GM06990 (cell line): ENCODE data around the gene CXCL17.
A peak's percentile ranks its signal among the peaks of the same experiment; 100 is the strongest.

Experiments
- DNase-seq: peaks from one replicate; pipeline ENCODE4 v3.0.0-alpha.2; 2011; ENCODE audit not compliant: insufficient read length; ENCODE audit errors: extremely low read depth
- H3K27me3 ChIP-seq: replicated peaks from 2 replicates; pipeline ENCODE4 v1.6.0; 2011; ENCODE audit warnings: low read length; ENCODE audit not compliant: control insufficient read depth, insufficient read depth
- H3K36me3 ChIP-seq: 2 replicates; pipeline ENCODE4 v1.5.1; 2011; ENCODE audit warnings: low read length; ENCODE audit not compliant: control insufficient read depth, insufficient read depth
- H3K4me3 ChIP-seq: replicated peaks from 2 replicates; pipeline ENCODE4 v1.5.1; 2011; ENCODE audit warnings: low read depth, mild to moderate bottlenecking, control low read depth, low read length
- TF ChIP-seq, protein P1 (sequence below): IDR thresholded peaks from 2 replicates; pipeline ENCODE4 v1.5.1; 2011; ENCODE audit warnings: low read length, control low read depth, mild to moderate bottlenecking, inconsistent platforms; ENCODE audit not compliant: insufficient read depth, poor library complexity, severe bottlenecking

The CXCL17 gene

DNA sequence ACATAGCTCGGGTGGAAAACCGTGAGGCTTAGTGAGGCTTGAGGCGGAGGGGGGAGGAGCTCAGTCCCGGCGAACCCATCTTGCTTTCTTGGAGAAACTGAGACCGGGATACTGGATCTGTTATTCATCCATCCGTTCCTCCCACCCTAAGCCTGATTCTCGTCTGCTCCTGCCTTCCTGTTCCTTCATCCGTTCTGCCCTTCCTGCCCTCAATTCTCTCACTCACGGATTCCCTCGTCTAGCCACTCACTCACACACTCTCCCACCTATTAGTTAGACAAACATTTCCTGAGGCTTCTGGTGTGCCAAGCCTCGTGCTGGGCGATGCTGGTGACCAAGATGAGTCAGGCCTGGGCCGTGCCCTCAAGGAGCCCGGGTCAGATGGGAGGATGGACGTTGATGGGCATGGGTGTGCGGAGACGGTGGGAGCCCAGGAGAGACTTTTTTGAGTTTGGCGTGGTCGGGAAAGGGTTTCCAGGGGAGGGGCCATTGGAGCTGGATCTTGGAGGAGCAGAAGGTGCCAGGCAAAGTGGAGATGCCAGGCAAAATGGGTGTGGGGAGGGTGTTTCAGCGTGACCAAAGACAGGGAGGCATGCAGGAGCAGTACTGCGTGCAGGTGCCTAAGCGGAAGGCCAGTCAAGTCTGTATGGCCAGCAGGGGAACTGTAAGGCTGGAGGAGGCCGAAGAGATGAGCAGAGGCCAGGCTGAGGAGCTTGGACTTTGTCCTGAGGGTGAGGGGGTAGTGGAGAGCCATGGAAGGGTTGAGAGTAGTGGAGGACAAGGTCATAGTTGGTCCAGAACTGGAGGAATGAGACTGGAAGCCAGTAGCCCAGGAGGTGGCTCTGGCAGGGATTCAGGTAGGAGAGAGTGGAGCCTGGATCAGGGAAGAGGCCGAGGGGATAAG lies 45.2 kb downstream of the CXCL17 start:
- no peak for DNase-seq
- Histone ChIP-seq H3K4me3 (peak overlapping the region; percentile 79), H3K36me3 (no peaks in the 10 kb centered on the region), H3K27me3 (no peaks in the 10 kb centered on the region)
- TF ChIP-seq, protein P1, sequence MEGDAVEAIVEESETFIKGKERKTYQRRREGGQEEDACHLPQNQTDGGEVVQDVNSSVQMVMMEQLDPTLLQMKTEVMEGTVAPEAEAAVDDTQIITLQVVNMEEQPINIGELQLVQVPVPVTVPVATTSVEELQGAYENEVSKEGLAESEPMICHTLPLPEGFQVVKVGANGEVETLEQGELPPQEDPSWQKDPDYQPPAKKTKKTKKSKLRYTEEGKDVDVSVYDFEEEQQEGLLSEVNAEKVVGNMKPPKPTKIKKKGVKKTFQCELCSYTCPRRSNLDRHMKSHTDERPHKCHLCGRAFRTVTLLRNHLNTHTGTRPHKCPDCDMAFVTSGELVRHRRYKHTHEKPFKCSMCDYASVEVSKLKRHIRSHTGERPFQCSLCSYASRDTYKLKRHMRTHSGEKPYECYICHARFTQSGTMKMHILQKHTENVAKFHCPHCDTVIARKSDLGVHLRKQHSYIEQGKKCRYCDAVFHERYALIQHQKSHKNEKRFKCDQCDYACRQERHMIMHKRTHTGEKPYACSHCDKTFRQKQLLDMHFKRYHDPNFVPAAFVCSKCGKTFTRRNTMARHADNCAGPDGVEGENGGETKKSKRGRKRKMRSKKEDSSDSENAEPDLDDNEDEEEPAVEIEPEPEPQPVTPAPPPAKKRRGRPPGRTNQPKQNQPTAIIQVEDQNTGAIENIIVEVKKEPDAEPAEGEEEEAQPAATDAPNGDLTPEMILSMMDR, result no peak

DNA sequence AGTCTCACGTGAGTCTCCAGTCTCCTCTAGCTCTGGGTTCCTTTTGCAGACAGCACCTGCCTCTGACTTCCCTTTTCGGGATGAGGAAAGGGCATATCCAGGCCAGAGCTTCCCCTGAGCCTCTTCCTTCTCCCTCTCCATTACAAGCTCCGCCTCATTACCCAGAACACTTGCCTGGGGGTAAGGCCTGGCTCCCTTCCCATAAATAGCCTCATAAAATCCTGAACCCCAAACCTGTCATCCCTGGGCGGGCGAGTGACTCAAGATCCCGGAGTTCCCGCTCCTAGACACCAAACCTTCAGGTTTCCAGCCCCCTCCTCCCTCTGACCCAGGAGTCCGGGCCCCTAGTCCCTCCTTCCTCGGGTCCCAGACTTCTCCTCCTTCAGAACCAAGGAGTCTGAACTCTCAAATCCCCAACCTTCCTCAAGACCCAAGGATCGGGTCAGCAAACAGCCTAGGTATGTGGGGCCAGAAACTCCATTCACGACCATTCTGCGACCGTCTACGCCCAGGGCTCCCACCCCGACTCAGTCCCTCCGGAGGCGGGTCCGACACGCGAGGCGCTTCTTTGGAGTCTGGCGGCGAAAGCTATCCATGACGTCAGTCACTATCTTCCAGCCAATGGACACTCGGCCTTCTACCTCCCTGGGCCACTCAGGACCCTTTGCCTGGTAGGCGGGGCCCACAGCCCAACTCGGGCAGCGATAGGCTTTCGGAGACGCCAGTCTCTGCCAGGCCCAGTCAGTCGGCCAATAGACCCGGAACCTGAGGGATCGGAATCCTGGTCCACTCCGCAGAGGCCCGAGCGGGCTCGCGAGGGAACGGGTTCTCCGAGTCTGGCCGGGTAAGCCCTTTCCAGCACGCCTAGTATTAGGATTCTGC lies 46.1 kb downstream of the CXCL17 start:
- Histone ChIP-seq H3K4me3 (peak overlapping the region; percentile 79), H3K36me3 (no peaks in the 10 kb centered on the region), H3K27me3 (no peaks in the 10 kb centered on the region)
- TF ChIP-seq, protein P1, result no peak
- DNase-seq, result peak; percentile 99

DNA sequence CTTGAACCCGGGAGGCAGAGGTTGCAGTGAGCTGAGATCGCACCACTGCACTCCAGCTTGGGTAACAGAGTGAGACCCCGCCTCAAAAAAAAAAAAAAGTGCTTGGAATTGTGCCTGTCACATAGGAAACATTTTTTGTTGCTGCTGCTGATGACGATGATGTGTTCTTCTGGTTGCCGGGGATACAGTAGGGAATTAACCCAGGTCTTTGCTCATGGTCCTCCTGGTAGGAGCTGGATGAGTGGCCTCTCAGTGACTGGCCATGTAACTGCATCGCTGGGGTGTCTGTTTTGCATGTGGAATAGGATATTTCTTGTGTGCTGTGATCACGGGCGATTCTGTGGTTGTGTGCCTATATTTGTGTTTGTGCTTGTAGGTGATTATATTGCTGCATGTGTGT lies 48.0 kb downstream of the CXCL17 start:
- no peaks in the 10 kb centered on the region for H3K27me3 ChIP-seq
- DNase-seq, result no peak
- TF ChIP-seq, protein P1, result no peak
- no peak overlapping the region for H3K4me3 ChIP-seq
- H3K36me3 ChIP-seq, result no peaks in the 10 kb centered on the region

DNA sequence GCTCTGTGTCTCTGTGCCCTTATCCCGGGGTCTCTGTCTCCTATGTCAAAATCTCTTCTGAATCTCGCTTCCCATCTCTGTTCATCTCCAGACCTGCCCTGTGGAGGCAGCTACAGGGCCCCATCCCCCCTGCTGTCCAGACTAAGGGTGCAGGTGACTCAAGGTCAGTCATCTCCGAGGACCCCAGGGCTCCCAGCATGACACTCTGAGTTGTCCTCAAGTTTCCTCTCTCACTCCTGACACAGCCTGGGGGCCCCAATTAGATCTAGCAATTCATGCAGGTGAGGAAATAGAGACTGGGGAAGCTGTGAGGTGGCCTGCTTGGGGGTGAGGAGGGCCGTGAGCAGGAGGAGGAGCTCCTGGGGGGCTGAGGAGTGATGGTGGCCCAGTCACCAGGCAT lies 50.6 kb downstream of the CXCL17 start:
- Histone ChIP-seq H3K36me3 (no peaks in the 10 kb centered on the region), H3K4me3 (no peak overlapping the region), H3K27me3 (no peaks in the 10 kb centered on the region)
- TF ChIP-seq, protein P1, result no peak
- no peak for DNase-seq

DNA sequence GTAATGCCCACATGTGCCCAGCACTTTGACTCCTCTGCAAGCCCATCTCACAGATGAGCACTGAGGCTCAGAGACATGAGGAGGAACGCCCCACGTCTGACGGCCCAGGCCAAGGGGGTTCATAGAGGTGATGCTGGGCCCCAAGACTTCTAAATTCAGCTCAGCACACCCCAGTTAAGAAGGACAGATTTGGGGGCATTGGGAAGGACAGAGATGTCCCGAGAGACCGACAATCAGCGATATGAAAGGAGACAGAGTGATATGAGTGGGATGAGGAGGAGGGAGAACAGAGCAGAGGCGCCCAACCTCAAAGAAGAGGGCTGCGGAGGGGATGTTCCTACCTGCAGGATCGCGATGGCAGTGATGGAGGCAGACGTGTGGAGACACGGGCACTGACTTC lies 52.8 kb downstream of the CXCL17 start, which contains the start of gene CNFN:
Gene CNFN, minus strand, starts transcription at position 399 of the 400 bp plus-strand sequence. CDS start 1,260 bp downstream, outside the sequence.
- TF ChIP-seq, protein P1, result no peak
- Histone ChIP-seq H3K27me3 (no peaks in the 10 kb centered on the region), H3K4me3 (no peak within 1 kb of the TSS), H3K36me3 (no peaks in the 10 kb centered on the region)
- no peak for DNase-seq
